Endometrium (tissue), 2 donors: ENCODE results near the gene UQCRC1.

Experiments
- FAIRE-seq: peaks from 2 replicates; lab custom pipeline; 2012; peaks lifted over from hg19 to GRCh38; lab: Jason Lieb, UNC
- donor health status: control.
- donor health status: control.

The UQCRC1 gene

DNA sequence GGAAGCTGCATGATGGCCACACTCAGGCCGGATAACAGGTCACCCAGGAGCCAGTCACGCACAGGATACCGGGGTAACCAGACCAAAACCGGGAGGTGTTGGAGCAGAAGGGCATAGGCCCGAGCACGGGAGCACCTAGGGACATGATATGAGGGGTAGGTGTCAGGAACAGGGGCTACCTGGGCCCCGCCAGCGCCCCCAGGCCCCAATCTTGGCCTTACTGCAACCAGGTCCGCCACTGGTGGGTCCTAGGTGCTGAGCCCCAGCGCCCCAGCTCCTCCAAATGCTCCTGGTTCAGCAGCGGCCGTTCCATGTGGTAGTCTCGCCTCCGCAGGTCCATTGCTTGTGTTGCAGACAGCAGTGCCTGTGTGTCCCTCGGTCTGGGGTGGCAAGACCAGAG lies 23.8 kb upstream of the UQCRC1 start:
- FAIRE-seq: no peak

DNA sequence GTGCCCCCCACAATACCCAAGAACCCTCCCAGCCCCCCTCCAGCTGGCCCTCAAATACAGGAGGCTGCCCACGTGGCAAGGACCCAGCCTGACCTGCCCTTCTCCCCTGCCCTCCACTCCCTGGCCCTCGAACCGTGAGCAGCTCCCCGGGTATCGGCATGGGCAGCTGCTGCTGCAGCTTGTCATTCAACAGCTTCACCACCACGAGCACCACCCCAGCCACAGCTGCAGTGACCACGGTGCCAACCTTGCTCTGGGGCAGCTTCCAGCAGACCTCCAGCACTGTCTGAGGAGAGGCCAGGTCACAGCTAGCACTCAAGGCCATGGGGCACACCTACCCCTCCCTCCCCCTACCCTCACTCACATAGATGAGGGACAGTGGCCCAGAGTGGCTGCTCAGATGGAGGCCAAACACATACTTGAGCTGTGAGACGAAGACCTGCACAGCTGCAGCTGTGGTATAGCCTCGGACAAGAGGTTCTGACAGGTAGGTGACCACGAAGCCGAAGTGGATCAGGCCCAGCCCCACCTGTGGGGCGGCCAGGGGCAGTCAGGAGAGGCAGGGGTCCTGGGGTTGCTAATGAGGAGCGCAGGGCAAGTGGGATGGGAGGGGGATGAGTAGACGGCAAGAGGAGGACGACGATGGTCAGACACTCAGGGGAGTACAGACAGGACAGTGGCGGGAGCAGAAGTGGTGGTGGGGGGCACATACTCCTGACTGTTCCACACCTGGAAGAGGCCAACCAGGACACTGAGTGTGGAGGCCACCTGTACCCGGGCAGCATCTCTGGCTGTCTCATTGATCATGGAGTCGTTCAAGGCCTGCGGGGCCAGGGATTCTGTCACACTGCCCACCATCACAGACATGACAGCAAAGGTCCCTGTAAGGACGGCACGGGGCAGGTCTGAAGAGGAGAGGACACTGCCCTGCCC lies 22.3 kb upstream of the UQCRC1 start:
- no peak for FAIRE-seq

GRCh38 chr3:48630833-48631232 lies 21.4 kb upstream of the UQCRC1 start:
- no peak for FAIRE-seq

- no peak for FAIRE-seq
These were observed 21.0 kb upstream of the UQCRC1 start for GRCh38 chr3:48630407-48630806.

- FAIRE-seq: no peak
These were observed 20.4 kb upstream of the UQCRC1 start for GRCh38 chr3:48629894-48630293.

- FAIRE-seq: no peak
These were observed 19.0 kb upstream of the UQCRC1 start for GRCh38 chr3:48628277-48629017.

DNA sequence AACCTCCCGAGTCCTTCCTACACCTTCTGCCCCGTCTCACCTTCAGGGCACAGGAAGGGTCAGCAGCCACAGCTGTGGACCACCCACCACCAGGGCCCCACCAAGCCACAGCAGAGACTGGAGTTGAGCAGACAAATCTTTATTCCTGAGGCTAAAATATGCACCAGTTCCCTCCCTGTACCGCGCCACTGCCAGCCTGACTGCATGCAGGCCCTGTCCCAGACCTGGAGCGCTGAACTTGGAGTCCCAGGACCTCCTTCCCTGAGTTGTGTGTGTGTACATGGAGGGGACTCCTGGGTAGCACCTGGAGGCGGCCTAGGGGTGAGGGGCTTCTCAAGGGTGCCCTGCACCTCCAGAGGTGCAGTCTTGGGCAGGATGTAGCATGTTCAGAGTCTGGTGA lies 16.2 kb upstream of the UQCRC1 start:
- FAIRE-seq: no peak

DNA sequence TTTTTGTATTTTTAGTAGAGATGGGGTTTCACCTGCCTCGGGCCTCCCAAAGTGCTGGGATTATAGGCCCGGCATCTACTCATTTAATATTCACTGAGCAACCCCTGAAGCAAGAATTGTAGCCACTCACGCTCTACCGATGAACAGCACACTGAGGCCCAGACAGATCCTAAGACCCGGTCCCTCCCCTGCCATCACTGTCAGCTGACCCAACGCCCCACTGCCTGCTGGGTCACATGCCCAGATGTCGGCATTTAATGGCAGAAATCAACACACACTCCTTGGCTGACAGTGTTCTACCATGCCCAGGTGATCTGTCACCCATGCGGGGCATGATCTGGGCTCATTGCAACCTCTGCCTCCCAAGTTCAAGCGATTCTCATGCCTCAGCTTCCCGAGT lies 15.3 kb upstream of the UQCRC1 start:
- FAIRE-seq: no peak

DNA sequence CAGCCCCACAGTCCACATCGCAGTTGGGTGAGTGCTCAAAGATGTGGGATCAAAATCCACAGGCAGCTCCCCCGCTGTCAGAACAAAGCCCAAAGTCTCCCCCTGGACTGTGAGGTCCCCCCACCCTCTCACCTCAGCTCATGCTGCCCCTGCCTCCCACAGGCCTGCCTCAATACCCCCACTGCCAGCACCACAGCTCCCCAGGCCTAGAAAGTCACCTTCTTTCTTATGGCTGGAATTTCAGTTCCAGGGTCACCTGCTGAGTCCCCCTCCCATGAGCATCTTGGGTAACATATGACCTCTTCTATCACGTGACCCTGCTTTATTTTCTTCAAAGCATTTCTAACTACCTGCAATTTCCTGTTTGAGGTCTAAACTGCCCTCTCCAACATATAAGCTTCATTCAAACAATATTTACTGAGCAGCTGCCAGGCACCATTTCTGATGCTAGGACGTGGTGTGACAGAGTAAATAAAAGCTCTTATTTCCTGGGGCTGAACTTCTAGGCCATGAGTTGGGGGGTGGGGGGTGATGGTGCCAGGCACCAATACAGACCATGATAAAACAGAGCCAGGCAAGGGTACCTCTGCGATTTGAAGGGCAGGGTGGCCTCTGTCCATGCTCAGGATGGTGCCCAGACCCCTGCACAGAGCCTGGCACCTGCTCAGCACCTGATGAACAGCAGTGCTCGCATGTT lies 14.6 kb upstream of the UQCRC1 start:
- no peak for FAIRE-seq

GRCh38 chr3:48621461-48621869 lies 12.0 kb upstream of the UQCRC1 start, which contains the start of gene TMEM89:
TMEM89 (minus strand) TSS chr3:48621769; CDS start chr3:48621756, 13 bp downstream.
- no peak for FAIRE-seq

DNA sequence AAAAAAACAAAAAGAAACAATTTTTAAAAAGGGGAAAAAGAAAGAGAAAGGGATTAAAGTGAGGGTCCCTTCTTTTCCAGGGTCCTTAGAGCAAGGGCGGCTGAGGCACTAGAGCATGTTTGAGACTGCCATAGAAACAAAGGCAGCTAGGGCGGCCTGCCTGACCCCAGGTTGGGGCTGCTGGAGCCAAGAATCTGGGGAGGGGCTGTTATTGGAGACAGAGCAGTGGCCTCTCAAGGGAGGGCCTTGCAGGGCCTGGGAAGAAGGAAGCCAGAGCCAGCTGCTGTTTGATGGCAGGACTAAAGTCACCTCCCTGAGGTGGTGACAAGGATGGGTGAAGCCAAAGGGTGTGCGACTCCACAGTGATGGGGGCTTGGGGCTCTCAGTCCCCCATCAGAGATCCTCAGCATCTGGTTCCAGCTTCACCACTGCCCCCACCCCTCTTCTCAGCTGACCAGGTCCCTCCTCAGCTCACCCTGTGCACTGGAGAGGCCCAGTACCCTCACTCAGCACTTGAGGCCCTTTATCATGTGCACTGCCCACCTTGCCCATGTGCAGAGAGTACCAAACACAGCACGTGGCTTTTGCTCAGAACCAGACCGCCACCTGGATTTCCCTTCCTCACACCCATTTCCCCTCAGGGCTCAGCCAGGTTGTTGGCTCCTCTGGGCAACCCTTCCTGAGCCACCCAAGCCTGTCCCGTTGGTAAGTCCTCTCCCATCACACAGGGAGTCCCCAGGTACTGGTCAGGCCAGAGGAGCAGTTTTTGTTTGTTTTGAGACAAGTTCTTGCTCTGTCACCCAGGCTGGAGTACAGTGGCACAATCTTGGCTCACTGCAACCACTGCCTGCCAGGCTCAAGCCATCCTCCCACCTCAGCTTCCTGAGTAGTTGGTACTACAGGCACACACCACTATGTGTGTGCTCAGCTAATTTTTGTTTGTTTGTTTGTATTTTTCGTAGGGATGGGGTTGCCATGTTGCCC lies 10.4 kb upstream of the UQCRC1 start:
- no peak for FAIRE-seq

DNA sequence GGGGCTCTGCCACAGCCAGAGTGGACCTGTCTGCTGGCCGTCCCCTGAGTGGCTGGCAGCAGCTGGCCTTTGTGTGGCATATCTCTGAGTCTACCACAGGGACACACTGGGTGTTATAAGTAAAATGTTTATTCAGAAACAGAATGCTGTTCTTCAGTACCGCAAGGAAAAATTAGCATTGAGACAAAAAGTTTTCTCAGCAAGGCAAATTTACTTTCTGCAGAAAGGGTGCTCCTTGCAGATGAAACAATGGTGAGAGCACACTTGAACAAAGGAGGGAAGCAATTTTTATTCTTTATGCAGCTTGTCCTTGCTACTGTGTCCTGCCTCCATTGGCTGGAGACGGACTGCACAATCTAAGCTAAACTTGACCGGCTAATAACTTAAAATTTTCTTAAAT lies 8.1 kb upstream of the UQCRC1 start:
- no peak for FAIRE-seq

- FAIRE-seq: no peak
These were observed 4.6 kb upstream of the UQCRC1 start for GRCh38 chr3:48614044-48614443.

DNA sequence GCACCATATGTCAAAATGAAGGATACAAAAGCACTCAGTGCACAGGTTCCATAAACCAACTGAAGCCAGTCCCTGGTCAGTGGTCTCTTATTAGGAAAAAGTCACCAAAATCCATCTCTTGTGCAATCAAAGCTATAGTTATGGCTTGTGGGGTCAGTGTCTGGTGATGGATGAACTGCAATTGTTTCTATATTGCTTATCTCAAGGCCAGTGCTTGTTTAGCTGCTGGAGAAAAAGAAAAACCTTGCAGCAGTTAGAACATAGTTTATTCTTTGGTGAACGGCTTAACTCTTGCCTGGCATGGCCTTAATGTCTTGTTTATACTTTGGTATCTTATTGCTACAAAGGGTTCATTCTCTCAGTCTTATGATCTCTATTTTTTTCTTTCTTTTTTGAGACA lies 2.9 kb upstream of the UQCRC1 start:
- no peak for FAIRE-seq

- FAIRE-seq: no peak
These were observed 1.9 kb downstream of the UQCRC1 start for GRCh38 chr3:48607519-48607918.

- FAIRE-seq: no peak
These were observed 7.8 kb downstream of the UQCRC1 start for GRCh38 chr3:48601622-48601994.

DNA sequence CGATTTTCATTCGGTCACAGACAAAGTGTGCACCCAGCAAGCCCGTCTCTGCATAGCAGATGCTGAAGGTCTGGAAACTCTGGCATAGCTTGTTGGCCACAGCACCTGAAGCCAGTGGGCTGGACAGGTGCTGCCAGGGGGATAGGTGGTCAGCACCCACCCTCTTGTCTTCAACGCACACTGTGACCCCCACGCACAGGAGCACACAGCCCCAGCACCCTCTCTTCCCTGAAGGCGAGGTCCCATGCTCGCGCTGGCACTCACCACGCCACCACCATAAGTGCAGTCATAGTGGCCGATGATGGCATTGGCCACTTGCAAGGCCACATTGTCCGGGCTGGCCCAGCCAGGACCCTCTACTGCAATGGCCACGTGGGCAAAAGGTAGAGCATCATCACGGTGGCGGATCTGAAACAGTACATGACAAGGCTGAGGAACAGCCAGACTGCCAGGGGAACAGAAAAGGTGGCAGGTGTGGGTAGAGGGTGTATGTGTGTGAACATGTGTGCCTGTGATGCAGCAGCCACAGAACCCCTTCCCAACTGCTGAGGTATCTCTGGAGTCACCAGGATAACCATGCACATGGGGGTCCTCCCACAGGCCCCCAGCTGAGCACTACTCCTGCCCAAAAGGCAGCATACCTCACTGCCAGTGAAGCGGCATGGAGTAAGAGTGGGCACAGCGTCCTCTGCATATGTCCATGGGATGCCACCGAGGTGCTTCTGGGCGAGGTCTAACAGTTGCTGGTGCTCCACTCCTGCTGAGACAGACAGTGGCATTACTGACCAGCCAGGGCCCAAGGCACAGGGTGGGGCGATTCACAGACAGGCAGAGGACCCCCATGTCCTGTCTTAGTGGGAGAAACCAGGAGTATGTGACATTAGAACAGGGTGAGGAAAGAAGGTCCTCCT lies 8.5 kb downstream of the UQCRC1 start:
- FAIRE-seq: no peak

DNA sequence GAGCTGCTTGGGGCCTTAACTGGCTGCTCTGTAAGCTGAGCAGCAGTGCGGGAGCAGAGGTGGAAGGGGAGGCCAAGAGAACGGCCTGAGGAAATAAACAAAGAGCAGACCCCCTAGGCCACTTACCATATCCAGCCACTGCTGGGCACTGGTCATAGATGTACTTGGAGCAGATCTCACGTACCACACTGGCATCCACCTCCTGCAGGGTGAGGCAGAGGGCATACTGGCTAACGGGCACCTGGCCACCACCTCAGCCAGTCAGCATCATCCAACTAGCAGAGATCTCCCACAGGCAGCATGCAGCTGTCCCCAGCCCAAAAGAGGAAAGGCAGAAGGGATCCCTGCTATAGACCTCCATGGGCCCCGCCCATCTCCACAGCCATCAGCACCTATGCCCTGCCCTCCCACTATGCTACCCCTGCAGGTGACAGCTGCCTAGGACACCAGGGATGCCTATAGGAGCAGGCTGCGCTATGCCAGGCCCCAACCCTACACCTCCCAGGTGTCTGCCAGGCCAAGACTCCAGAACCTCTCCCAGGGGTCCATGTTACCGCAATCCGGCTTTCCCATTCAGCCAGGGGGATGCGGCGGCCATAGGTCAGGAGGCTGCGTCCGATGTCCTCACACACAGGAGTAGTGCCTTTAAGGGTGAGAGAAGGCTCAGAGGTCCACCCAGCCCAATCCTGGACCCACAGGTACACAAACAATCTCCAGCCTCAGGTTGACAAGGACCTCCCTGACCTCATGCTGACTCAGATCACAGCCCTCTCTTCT lies 9.7 kb downstream of the UQCRC1 start:
- FAIRE-seq: no peak

DNA sequence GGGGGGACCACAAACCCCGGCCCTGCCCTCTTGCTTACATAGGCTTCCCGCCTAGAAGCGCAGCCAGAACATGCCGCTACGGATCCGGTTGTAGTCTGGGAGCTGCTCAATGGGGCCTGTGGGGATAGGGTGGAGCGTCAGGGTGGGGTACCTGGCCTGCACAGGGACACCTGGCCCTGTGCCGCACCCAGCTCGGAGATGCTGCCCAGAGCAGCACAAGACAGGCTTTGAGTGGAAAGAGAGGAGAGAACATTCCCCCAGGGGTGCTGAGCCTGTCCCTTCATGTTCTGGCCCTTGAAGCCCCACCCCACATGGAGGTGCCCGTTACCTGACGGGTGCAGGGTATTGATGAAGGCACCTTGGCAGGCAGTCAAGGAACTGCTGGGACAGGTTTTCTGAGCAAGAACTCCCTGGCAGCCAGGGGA lies 10.4 kb downstream of the UQCRC1 start:
- FAIRE-seq: no peak
